Karpas-422 (cell line): Measurements from ENCODE around the gene CLTA. TPM values are rescaled to one million over a fixed set of nuclear protein-coding genes. Genes with fewer than 3 reads are reported as not detected.

ENCODE experiments used
- DNase-seq: peaks from one replicate; pipeline ENCODE4 v3.0.0-alpha.2; 2015
- H2AFZ ChIP-seq: fragments of 200-600 bp; sonication (generic); 2 replicates; pipeline ENCODE4 v1.6.1; 2014; ENCODE audit warnings: antibody characterized with exemption, low read length, mixed read lengths
- H3K27ac ChIP-seq: fragments of 200-600 bp; sonication (generic); 2 replicates; pipeline ENCODE4 v1.5.1; 2014; ENCODE audit warnings: mild to moderate bottlenecking, low read length, moderate library complexity
- H3K27me3 ChIP-seq: fragments of 200-600 bp; sonication (generic); 2 replicates; pipeline ENCODE4 v1.6.1; 2014; ENCODE audit warnings: low read length, mixed read lengths
- H3K36me3 ChIP-seq: fragments of 200-600 bp; sonication (generic); 2 replicates; pipeline ENCODE4 v1.6.1; 2014; ENCODE audit warnings: low read length, mixed read lengths; ENCODE audit not compliant: insufficient read depth
- H3K4me1 ChIP-seq: fragments of 200-600 bp; sonication (generic); 2 replicates; pipeline ENCODE4 v1.6.1; 2014; ENCODE audit warnings: mild to moderate bottlenecking, low read length, mixed read lengths
- H3K4me2 ChIP-seq: fragments of 200-600 bp; sonication (generic); 2 replicates; pipeline ENCODE4 v1.6.1; 2014; ENCODE audit warnings: low read length, low read depth, mild to moderate bottlenecking; ENCODE audit not compliant: poor library complexity, severe bottlenecking
- H3K4me3 ChIP-seq: fragments of 200-600 bp; sonication (generic); 2 replicates; pipeline ENCODE4 v1.5.1; 2014; ENCODE audit warnings: mild to moderate bottlenecking, antibody characterized with exemption, low read length, mixed read lengths
- H3K79me2 ChIP-seq: fragments of 200-600 bp; sonication (generic); 2 replicates; pipeline ENCODE4 v1.6.1; 2014; ENCODE audit warnings: mild to moderate bottlenecking, low read length, mixed read lengths
- H3K9ac ChIP-seq: fragments of 200-600 bp; sonication (generic); 2 replicates; pipeline ENCODE4 v1.6.0; 2014; ENCODE audit warnings: low read length
- H3K9me2 ChIP-seq: fragments of 200-600 bp; sonication (generic), shearing (Covaris generic); replicated peaks from 2 replicates; pipeline ENCODE4 v1.6.0; 2014; ENCODE audit warnings: mild to moderate bottlenecking, low read length, moderate library complexity; ENCODE audit not compliant: insufficient read depth
- H3K9me3 ChIP-seq: fragments of 300-700, 200-600 bp; sonication (generic); 2 replicates; pipeline ENCODE4 v1.6.1; 2014; ENCODE audit warnings: low read length, mixed read lengths
- H4K20me1 ChIP-seq: fragments of 200-600 bp; sonication (generic); 2 replicates; pipeline ENCODE4 v1.6.1; 2014; ENCODE audit warnings: mild to moderate bottlenecking, antibody characterized with exemption, low read length, low read depth; ENCODE audit not compliant: insufficient read depth
- total RNA-seq: library from RNA; depleted of rRNA; stranded (reverse); fragments of >200 nt; shearing (Covaris generic); gene quantifications from 2 replicates; pipeline ENCODE4 v1.2.3, GENCODE V29; 2014; ENCODE audit warnings: low replicate concordance; rRNA removed

CLTA gene, protein sequence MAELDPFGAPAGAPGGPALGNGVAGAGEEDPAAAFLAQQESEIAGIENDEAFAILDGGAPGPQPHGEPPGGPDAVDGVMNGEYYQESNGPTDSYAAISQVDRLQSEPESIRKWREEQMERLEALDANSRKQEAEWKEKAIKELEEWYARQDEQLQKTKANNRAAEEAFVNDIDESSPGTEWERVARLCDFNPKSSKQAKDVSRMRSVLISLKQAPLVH
- total RNA-seq: 147 and 172 TPM in 2 replicates

DNA sequence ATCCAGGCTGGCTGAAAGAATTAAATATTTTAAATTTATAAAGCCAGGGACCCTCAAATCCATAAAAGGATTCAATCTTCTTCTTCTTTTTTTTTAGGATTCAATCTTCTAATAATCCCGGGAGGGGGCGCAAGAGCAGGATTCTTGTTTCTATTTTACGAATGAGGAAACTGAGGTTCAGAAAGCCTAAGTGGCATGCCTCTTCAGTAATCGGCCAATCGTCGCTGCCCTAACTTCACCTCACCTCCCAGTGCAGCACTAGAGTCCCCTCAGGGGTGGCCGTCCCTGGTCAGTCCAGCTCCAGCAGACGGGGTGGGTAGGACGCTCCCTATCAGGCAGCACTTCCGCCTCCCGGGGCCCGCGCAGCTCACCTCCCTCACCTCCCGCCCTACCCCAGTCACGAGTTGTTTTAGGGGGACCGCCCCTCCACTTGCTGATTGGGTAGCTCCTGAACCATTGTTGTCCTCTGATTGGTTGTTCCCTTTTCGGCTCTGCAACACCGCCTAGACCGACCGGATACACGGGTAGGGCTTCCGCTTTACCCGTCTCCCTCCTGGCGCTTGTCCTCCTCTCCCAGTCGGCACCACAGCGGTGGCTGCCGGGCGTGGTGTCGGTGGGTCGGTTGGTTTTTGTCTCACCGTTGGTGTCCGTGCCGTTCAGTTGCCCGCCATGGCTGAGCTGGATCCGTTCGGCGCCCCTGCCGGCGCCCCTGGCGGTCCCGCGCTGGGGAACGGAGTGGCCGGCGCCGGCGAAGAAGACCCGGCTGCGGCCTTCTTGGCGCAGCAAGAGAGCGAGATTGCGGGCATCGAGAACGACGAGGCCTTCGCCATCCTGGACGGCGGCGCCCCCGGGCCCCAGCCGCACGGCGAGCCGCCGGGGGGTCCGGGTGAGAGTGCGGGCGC is at the start of gene CLTA:
Gene CLTA (plus strand): TSS at position 534 of the 902 bp plus-strand sequence. CDS start 136 bp downstream, at position 670.
- Histone ChIP-seq H4K20me1 (peaks cover 37% of the 10 kb centered on the region), H3K79me2 (peaks cover 49% of the 10 kb centered on the region), H3K9me3 (no peaks in the 10 kb centered on the region), H3K27me3 (no peaks in the 10 kb centered on the region), H3K9ac (peak within 1 kb of the TSS; percentile 88), H2AFZ (peak within 1 kb of the TSS; percentile 82), H3K27ac (peak within 1 kb of the TSS; percentile 41), H3K4me3 (peak within 1 kb of the TSS; percentile 78), H3K9me2 (no peaks in the 10 kb centered on the region), H3K4me1 (peaks cover 27% of the 10 kb centered on the region), H3K36me3 (peaks cover 19% of the 10 kb centered on the region; the same call in 1 of the 2 replicates), H3K4me2 (peak within 1 kb of the TSS; percentile 80)
- peak; percentile 98 for DNase-seq

GRCh38 chr9:36141288-36141687 is 49.4 kb upstream of the CLTA start:
- Histone ChIP-seq H3K9me3 (no peaks in the 10 kb centered on the region), H3K36me3 (no peaks in the 10 kb centered on the region), H3K9ac (no peak overlapping the region), H3K9me2 (no peaks in the 10 kb centered on the region), H3K79me2 (no peaks in the 10 kb centered on the region), H3K4me3 (no peak overlapping the region), H3K27ac (no peak overlapping the region), H2AFZ (no peak overlapping the region), H3K4me2 (no peak overlapping the region), H3K4me1 (peaks cover 14% of the 10 kb centered on the region), H4K20me1 (no peaks in the 10 kb centered on the region; the same call in 1 of the 2 replicates), H3K27me3 (peaks cover 3% of the 10 kb centered on the region; the same call in 1 of the 2 replicates)
- DNase-seq: peak; percentile 22

DNA sequence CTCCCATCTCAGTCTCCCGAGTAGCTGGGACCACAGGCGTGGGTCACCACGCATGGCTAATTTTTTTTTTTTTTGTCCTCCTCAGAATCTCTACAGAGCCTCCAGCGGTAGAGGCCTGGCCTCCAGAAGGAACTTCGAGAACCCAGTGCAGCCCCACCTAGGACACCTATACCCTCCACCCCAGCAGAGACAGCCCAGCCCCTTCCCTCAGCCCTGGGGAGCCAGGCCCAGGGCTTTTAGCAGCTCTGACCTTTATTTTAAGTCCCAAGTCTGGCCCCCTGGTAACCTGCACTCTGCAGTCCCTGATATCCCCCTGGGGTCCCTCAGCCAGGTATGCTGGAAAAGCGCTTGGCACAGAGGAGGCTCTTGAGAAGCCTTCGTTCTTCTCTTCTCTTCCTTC is 49.0 kb upstream of the CLTA start:
- H2AFZ ChIP-seq: no peak overlapping the region
- peak; percentile 5 for DNase-seq
- H3K36me3 ChIP-seq: no peaks in the 10 kb centered on the region
- peaks cover 12% of the 10 kb centered on the region for H3K4me1 ChIP-seq
- no peak overlapping the region for H3K4me2 ChIP-seq
- H3K27me3 ChIP-seq: peaks cover 3% of the 10 kb centered on the region; the same call in 1 of the 2 replicates
- no peaks in the 10 kb centered on the region for H3K9me3 ChIP-seq
- H3K27ac ChIP-seq: no peak overlapping the region
- H3K79me2 ChIP-seq: no peaks in the 10 kb centered on the region
- H3K9ac ChIP-seq: no peak overlapping the region
- no peak overlapping the region for H3K4me3 ChIP-seq
- H3K9me2 ChIP-seq: no peaks in the 10 kb centered on the region
- H4K20me1 ChIP-seq: no peaks in the 10 kb centered on the region; the same call in 1 of the 2 replicates

DNA sequence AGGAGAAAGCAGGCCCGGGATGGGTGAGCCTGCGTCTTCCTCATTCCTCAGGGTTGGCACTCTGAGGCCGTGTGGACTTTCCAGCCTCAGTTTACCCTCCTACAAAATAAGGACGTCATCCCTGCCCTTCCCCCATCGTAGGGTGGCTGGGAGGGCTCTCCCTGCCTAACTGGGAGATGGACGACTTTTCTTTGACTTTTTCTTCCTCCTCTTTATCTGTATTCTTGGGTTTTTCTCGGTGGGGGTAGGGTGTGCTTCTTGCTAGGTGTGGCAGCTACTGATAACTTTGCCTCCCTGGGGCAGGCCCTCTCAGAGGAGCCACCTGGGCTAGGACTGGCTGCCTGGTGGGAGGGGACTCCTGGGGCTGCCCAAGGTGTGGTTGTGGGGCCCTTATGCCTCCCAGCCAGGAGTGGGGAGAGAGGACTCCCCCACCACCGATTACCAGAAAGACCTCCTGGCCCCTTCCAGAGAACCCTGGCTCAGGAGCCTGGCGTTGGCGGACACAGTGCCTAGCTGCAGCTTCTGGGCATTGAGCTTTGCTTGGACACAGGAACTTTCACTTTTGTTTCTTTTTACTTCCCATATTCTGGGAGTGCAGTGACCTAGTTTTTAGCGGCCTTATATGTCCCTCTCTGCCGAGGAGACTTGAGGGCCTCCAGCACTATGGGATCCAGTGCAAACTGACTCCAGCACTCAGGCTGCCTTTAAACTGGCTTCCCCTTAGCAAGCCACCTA is 48.0 kb upstream of the CLTA start:
- H3K27ac ChIP-seq: no peak overlapping the region
- peak; percentile 38 for DNase-seq

GRCh38 chr9:36143245-36143641 is 47.5 kb upstream of the CLTA start:
- H3K9me2 ChIP-seq: no peaks in the 10 kb centered on the region
- no peaks in the 10 kb centered on the region for H3K79me2 ChIP-seq
- DNase-seq: no peak
- peaks cover 4% of the 10 kb centered on the region; the same call in 1 of the 2 replicates for H3K4me1 ChIP-seq
- no peaks in the 10 kb centered on the region for H3K27me3 ChIP-seq
- no peak overlapping the region for H3K4me3 ChIP-seq
- H3K4me2 ChIP-seq: no peak overlapping the region
- 0 out of 2 replicates have a peak overlapping the region, but pooled peaks have one; percentile 35 for H3K9ac ChIP-seq
- H3K9me3 ChIP-seq: no peaks in the 10 kb centered on the region
- H2AFZ ChIP-seq: peak overlapping the region; percentile 14; the same call in 1 of the 2 replicates
- no peaks in the 10 kb centered on the region for H4K20me1 ChIP-seq
- H3K36me3 ChIP-seq: no peaks in the 10 kb centered on the region
- H3K27ac ChIP-seq: no peak overlapping the region

More for the DNA sequence above, 48.0 kb upstream of the CLTA start:
- H3K4me1 ChIP-seq: peaks cover 4% of the 10 kb centered on the region; the same call in 1 of the 2 replicates
- H3K9me3 ChIP-seq: no peaks in the 10 kb centered on the region
- no peaks in the 10 kb centered on the region for H3K36me3 ChIP-seq
- no peaks in the 10 kb centered on the region for H3K27me3 ChIP-seq
- peak overlapping the region; percentile 14; the same call in 1 of the 2 replicates for H2AFZ ChIP-seq
- H4K20me1 ChIP-seq: no peaks in the 10 kb centered on the region
- peak overlapping the region; percentile 26 for H3K4me2 ChIP-seq
- no peak overlapping the region for H3K4me3 ChIP-seq
- H3K9ac ChIP-seq: peak overlapping the region; percentile 35
- no peaks in the 10 kb centered on the region for H3K79me2 ChIP-seq
- no peaks in the 10 kb centered on the region for H3K9me2 ChIP-seq

GRCh38 chr9:36144309-36145232 is 46.1 kb upstream of the CLTA start:
- peaks cover 4% of the 10 kb centered on the region; the same call in 1 of the 2 replicates for H3K4me1 ChIP-seq
- no peak overlapping the region for H3K4me2 ChIP-seq
- no peaks in the 10 kb centered on the region for H3K79me2 ChIP-seq
- no peaks in the 10 kb centered on the region for H3K9me3 ChIP-seq
- no peaks in the 10 kb centered on the region for H3K27me3 ChIP-seq
- H3K9ac ChIP-seq: no peak overlapping the region
- no peaks in the 10 kb centered on the region for H3K36me3 ChIP-seq
- H3K4me3 ChIP-seq: no peak overlapping the region
- H3K27ac ChIP-seq: no peak overlapping the region
- DNase-seq: peak; percentile 19
- H3K9me2 ChIP-seq: no peaks in the 10 kb centered on the region
- H4K20me1 ChIP-seq: no peaks in the 10 kb centered on the region
- no peak overlapping the region for H2AFZ ChIP-seq

DNA sequence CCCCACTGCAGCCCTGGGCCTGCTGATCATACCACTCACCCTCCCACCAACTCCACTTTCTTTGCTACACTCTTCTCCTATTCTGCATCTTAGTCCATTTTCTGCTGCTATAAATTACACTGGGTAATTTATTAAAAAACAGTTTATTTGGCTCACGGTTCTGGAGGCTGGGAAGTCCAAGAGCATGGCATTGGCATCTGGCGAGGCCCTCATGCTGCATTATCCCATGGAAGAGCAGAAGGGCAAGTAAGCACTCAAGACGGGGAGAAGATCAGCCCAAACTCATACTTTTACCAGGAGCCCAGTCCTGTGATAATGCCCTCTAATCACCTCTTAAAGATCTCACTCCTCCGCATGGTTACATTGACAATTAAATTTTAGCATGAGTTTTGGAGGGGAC is 44.8 kb upstream of the CLTA start:
- no peak overlapping the region for H2AFZ ChIP-seq
- H3K9me3 ChIP-seq: no peaks in the 10 kb centered on the region
- no peak overlapping the region for H3K4me3 ChIP-seq
- H3K4me1 ChIP-seq: peaks cover 4% of the 10 kb centered on the region; the same call in 1 of the 2 replicates
- H3K27me3 ChIP-seq: no peaks in the 10 kb centered on the region
- no peaks in the 10 kb centered on the region for H3K9me2 ChIP-seq
- H3K27ac ChIP-seq: no peak overlapping the region
- no peaks in the 10 kb centered on the region for H4K20me1 ChIP-seq
- H3K79me2 ChIP-seq: no peaks in the 10 kb centered on the region
- H3K36me3 ChIP-seq: no peaks in the 10 kb centered on the region
- H3K4me2 ChIP-seq: no peak overlapping the region
- DNase-seq: no peak
- H3K9ac ChIP-seq: no peak overlapping the region
